C4-2B (cell line): ENCODE results near the gene WWP2.

ENCODE experiments used
- H3K27ac ChIP-seq: fragments of 450-650 bp; 2 replicates; pipeline ENCODE4 v1.5.1; 2017
- ZFX ChIP-seq: fragments of 450-650 bp; IDR thresholded peaks from 2 replicates; pipeline ENCODE4 v1.6.1; 2017
- TF ChIP-seq, protein P1 (sequence below): fragments of 450-650 bp; conservative IDR thresholded peaks from 2 replicates; pipeline ENCODE4 v1.5.1; 2017; ENCODE audit warnings: mild to moderate bottlenecking

Gene WWP2

DNA sequence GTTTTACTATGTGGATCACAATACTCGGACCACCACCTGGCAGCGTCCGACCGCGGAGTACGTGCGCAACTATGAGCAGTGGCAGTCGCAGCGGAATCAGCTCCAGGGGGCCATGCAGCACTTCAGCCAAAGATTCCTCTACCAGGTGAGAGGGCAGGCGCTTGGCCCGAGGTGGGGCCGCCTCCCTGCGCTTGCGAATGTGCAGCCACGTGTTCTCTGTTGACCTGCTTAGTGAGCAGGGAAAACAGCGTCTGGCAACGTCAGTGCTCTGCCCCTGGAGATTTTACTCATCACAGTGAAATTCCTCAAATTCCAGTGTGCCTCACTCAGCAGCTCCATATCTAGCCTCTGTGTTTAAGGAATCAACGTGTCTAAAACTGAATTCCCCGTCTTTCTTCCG is 155.6 kb downstream of the WWP2 start:
- TF ChIP-seq ZFX = no peak
- TF ChIP-seq, protein P1, sequence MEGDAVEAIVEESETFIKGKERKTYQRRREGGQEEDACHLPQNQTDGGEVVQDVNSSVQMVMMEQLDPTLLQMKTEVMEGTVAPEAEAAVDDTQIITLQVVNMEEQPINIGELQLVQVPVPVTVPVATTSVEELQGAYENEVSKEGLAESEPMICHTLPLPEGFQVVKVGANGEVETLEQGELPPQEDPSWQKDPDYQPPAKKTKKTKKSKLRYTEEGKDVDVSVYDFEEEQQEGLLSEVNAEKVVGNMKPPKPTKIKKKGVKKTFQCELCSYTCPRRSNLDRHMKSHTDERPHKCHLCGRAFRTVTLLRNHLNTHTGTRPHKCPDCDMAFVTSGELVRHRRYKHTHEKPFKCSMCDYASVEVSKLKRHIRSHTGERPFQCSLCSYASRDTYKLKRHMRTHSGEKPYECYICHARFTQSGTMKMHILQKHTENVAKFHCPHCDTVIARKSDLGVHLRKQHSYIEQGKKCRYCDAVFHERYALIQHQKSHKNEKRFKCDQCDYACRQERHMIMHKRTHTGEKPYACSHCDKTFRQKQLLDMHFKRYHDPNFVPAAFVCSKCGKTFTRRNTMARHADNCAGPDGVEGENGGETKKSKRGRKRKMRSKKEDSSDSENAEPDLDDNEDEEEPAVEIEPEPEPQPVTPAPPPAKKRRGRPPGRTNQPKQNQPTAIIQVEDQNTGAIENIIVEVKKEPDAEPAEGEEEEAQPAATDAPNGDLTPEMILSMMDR = no peak
- H3K27ac ChIP-seq = no peak overlapping the region

DNA sequence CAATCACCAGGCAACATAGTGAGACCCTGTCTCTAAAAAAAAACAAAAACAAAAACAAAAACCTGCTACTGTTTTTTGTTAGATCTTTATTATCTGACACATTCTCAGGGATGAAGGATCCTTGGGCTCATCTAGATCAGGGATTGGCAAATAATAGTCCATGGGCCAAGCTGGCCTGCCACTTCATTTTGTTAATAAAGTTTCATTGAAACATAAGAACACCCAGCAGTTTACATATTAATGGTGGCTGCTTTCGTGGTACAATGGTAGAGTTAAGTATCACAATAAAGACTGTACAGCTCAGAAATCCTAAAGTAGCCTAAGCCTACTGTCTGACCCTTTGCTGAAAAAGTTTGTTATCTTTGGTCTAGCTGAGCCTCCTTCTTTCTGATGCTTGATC is 156.1 kb downstream of the WWP2 start:
- H3K27ac ChIP-seq = no peak overlapping the region
- TF ChIP-seq, protein P1 = no peak
- no peak for TF ChIP-seq ZFX

DNA sequence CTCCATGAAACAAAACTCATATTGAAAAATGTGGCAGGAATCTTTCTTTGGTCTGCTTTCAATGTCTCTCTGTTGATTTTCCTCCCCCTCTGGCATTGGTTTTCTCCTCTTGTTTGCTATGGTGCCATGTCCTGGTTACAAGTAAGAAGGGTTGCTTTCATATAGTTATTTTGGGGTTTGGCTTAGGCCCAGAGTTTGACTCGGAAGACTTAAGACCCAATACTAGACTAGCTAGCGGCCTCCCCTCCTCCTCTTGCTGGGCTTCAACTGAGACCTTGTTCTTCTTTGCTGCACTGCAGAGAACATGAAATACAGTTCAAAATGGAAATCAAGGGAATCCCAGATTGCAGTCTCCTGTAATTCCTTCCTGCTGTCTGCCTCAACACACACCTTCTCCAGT is 159.0 kb downstream of the WWP2 start:
- H3K27ac ChIP-seq = no peak overlapping the region
- no peak for TF ChIP-seq ZFX
- TF ChIP-seq, protein P1 = no peak

DNA sequence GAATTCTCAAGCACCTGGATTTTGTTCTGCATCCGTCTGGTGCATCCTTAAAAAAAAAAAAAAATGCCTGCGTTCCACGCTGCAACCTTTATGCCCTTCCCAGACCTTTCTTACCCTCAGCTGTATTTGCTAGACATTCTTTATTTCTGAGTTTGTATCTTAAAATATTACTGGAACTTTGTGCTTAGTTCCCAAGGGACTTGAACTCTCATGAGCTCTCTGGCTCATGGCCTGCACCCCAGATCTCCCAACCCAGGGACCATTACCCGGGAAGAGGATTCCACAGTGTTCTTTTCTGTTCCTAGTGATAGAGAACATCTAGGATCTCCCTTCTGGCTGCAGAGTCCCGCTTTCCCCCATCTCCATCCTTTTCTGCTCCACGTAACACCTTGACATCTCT is 160.1 kb downstream of the WWP2 start:
- H3K27ac ChIP-seq = no peak overlapping the region

DNA sequence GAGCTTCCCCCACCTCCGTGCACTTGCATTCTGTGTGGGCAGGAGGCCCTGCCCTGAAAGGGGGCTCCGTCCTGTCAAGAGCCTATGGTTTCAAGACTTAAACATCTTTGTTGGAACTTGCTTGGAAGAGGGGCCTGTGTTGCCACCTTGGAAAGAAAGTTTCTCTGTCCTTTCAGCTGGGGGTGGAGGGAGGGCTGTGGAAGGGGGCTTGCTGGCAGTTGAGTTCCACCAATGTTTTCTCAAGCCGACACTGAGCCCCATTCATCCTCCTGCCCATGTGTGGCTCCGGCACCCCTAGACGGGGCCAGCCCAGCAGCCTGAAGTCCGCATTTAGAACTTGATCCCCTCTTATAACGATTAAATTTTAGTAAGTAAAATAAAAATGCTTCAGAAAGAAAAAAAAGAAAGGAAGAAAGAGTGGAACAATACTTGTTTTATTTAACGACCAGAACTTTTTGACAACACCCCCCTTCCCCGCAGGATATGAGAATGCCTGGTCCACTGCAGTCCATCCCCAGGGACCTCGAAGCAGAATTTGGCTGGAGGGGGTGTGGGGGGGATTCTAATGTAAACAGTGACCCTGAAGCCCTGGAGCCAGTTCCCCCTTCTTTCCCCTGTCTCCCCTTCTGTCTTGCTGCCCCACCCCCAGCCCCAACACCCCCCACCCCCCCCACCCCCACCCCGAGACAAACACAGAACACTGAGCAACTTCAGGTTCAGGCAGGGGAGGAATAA is 162.1 kb downstream of the WWP2 start:
- no peak for TF ChIP-seq ZFX
- TF ChIP-seq, protein P1 = no peak
- H3K27ac ChIP-seq = no peak overlapping the region

More for the DNA sequence above, 160.1 kb downstream of the WWP2 start:
- no peak for TF ChIP-seq ZFX
- TF ChIP-seq, protein P1 = no peak

DNA sequence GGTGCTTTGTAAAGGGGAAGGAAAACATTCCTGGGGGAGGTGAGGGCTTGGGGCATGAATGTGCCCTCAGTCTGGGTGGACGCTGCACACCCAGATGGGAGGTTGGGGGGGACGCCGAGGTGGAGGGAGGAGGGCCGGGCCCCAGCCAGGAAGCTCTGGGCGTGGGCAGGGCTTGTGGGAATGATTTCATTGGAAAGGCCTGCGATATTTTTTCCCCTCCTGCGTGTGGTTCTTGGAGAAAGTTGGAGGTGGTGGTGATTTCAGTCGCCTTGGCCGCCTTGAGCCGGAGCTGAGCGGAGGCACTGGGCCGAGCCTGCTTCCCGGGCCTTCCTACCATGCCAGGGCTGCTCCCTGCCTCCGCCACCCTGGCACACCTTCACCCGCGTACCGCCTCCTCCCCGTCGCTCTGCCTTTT is 162.7 kb downstream of the WWP2 start:
- H3K27ac ChIP-seq = no peak overlapping the region
- TF ChIP-seq ZFX = no peak
- TF ChIP-seq, protein P1 = no peak

DNA sequence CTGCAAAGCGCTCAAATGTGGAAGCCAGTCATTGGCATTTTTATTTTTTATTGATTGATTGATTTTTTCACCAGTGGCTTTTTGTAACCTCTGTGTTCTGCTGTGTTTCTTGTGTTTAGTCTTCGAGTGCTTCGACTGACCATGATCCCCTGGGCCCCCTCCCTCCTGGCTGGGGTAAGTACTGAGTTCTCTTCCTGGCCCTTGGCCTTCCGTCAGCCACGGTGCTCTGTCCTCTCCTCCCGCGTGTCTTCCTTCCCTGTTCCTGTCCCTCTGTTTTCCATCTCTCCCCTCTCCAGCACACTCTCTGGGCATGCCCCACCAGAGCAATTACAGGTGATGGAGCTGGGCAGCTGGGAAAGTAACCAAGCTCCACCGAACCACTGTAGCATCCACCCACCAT is 163.2 kb downstream of the WWP2 start:
- no peak for TF ChIP-seq ZFX
- TF ChIP-seq, protein P1 = no peak
- no peak overlapping the region for H3K27ac ChIP-seq
